ENCODE data around the gene SYT13. TPM values are rescaled to one million over a fixed set of nuclear protein-coding genes. Genes with fewer than 3 reads are reported as not detected.

Gene SYT13
- total RNA-seq, 4 donors from 2014 or later, result not detected

- no peak for DNase-seq (ENCODE audit: low spot score)
- TF ChIP-seq CTCF (IDR thresholded peaks at IDR 0.05), result no peak
- no peak for ATAC-seq (ENCODE audit: low FRiP score)
These were observed 19.1 kb downstream of the SYT13 start for GRCh38 chr11:45267052-45267451.

DNA sequence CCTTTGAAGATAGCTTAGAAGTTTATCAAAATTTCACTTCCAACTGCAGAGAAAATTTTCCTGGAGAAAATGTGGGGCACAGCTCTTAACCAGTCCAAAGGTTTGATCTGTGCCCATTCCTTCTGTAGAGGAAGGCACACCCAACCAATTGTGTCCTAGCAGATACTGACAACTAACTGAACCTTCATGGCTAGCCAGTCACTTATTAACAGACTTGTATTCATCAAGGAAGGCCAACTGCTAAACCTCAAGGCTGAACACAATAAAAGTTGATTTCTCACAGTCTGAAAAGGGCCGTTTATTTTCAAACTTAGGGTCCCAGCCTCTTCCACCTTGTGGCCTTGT lies 19.5 kb downstream of the SYT13 start:
- ATAC-seq (ENCODE audit: low FRiP score) (no peak), DNase-seq (ENCODE audit: low spot score) (no peak)
- TF ChIP-seq CTCF (IDR thresholded peaks at IDR 0.05), result no peak

GRCh38 chr11:45265969-45266675 lies 20.0 kb downstream of the SYT13 start:
- DNase-seq (ENCODE audit: low spot score), result no peak
- no peak for TF ChIP-seq CTCF (IDR thresholded peaks at IDR 0.05)
- ATAC-seq (ENCODE audit: low FRiP score), result no peak

DNA sequence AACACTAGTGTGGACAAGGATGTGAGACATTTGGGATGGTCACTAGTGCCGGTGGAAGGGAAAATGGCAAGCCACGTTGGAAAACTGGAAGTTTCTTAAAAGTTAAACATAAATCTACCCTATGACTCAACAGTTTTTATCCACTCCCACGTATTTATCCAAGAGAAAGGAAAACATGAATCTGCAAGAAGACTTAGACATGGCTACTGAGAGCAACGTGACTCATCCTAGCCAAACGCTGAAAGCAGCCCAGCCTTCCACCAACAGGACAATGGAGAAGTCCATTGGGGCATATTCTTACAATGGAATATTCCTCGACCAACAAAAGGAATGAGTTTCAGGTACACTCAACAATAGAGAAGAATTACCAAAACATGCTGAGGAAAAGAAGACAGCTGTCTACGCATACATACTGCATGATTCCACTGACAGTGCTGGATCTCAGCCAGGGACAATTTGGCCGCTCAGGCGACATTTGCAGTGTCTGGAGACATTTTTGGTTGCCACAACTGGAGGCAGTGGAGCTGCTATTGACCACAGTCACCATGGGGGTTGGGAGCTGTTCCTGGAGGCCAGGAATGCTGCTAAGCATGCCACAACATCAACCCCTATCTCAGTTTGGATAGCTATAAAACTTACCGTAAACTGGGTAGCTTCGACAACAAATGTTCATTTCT lies 21.2 kb downstream of the SYT13 start:
- TF ChIP-seq CTCF (IDR thresholded peaks at IDR 0.05), result no peak
- ATAC-seq (ENCODE audit: low FRiP score) (no peak), DNase-seq (ENCODE audit: low spot score) (no peak)

DNA sequence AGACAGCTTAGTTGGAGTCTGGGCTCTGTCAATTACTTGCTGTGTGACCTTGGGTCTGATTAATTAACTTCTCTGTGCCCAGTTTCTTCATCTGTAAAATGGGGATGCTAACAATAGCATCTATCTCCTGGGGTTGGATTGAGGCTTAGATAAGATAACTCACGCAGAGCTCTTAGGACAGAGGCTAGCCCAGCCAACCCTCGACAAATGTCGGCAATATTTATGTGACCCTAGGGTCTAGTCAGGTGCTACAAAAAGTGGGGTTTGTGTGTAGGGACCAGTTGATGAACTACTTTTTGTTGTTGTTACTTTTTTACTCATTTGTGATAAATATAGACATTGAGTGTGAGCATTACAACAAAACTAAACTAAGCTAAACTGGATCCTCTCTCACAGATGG lies 22.4 kb downstream of the SYT13 start:
- no peak for ATAC-seq (ENCODE audit: low FRiP score)
- no peak for DNase-seq (ENCODE audit: low spot score)
- no peak for TF ChIP-seq CTCF (IDR thresholded peaks at IDR 0.05)

GRCh38 chr11:45262900-45263299 lies 23.2 kb downstream of the SYT13 start:
- no peak for ATAC-seq (ENCODE audit: low FRiP score)
- DNase-seq (ENCODE audit: low spot score), result no peak
- TF ChIP-seq CTCF (IDR thresholded peaks at IDR 0.05), result no peak

- DNase-seq (ENCODE audit: low spot score) (no peak), ATAC-seq (ENCODE audit: low FRiP score) (no peak)
- TF ChIP-seq CTCF (IDR thresholded peaks at IDR 0.05), result no peak
These were observed 26.1 kb downstream of the SYT13 start for GRCh38 chr11:45260071-45260470.

All from omental fat pad (tissue), 4 donors.